ENCODE data around the gene WDR90.

The WDR90 gene

GRCh38 chr16:714079-714478 is 64.9 kb downstream of the WDR90 start:
- FAIRE-seq: no peak
- TF ChIP-seq CTCF (IDR thresholded peaks at IDR 0.05; ENCODE audit: insufficient read depth, missing control alignments): no peak

GRCh38 chr16:714558-715476 is 65.7 kb downstream of the WDR90 start, which contains the start of gene METRN:
METRN (plus strand) TSS chr16:715118; CDS start chr16:715290, 172 bp downstream.
- TF ChIP-seq CTCF (IDR thresholded peaks at IDR 0.05; ENCODE audit: insufficient read depth, missing control alignments): no peak
- FAIRE-seq (no peak), DNase-seq (ENCODE audit: insufficient read length, low spot score) (peak; percentile 95)

More at GRCh38 chr16:714079-714478, 64.9 kb downstream of the WDR90 start:
- no peak for DNase-seq (ENCODE audit: insufficient read length, low spot score)

- no peak for FAIRE-seq
- peak; percentile 16 for TF ChIP-seq CTCF (IDR thresholded peaks at IDR 0.05; ENCODE audit: insufficient read depth, missing control alignments)
- DNase-seq (ENCODE audit: insufficient read length, low spot score): no peak
Measured at GRCh38 chr16:715477-716199, 66.5 kb downstream of the WDR90 start.

- DNase-seq (ENCODE audit: insufficient read length, low spot score) (no peak), FAIRE-seq (no peak)
- no peak for TF ChIP-seq CTCF (IDR thresholded peaks at IDR 0.05; ENCODE audit: insufficient read depth, missing control alignments)
Measured at GRCh38 chr16:716200-716568, 67.0 kb downstream of the WDR90 start.

- no peak for DNase-seq (ENCODE audit: insufficient read length, low spot score)
- TF ChIP-seq CTCF (IDR thresholded peaks at IDR 0.05; ENCODE audit: insufficient read depth, missing control alignments): no peak
- no peak for FAIRE-seq
Measured at GRCh38 chr16:716768-717325, 67.7 kb downstream of the WDR90 start.

Data from D721Med (cell line).